ENCODE results near the gene PFKP. TPM values are rescaled to one million over a fixed set of nuclear protein-coding genes. Genes with fewer than 3 reads are reported as not detected.

PFKP gene
- total RNA-seq, 1 donor from 2014 or later: 196 TPM

- Histone ChIP-seq H3K36me3 (ENCODE audit: control insufficient read depth, insufficient read depth, low read length) (peaks cover 33% of the 10 kb centered on the region), H3K4me3 (ENCODE audit: low read depth, low read length) (no peak overlapping the region), H3K27me3 (ENCODE audit: control insufficient read depth, insufficient read depth, low read length) (no peaks in the 10 kb centered on the region)
- FAIRE-seq: no peak
- TF ChIP-seq CTCF (IDR thresholded peaks at IDR 0.05; ENCODE audit: insufficient read depth, low read length, severe bottlenecking): no peak
- DNase-seq (ENCODE audit: low read depth): no peak
These were observed 87.3 kb downstream of the PFKP start for GRCh38 chr10:3154666-3155065.

DNA sequence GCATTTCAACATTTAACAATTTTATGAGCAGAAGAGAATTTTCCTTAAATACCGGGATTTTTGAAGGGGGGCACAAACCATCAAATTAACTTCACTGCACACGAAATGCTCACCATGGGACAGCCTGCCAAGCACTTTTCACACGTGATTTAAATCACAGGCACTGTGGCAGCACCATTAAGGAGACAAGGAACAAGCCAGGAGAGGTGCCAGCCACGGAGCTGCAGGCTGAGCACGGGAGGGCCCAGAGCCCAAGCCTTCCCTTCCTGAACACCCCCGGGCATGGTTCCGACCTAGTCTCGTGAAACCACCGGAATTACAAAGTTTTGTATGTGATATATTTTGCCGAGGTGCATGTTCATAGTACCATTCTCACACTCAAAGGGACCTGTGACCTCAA is 91.8 kb downstream of the PFKP start:
- FAIRE-seq (no peak), DNase-seq (ENCODE audit: low read depth) (no peak)
- H3K36me3 ChIP-seq (ENCODE audit: control insufficient read depth, insufficient read depth, low read length): peaks cover 29% of the 10 kb centered on the region
- no peak overlapping the region for H3K4me3 ChIP-seq (ENCODE audit: low read depth, low read length)
- TF ChIP-seq CTCF (IDR thresholded peaks at IDR 0.05; ENCODE audit: insufficient read depth, low read length, severe bottlenecking): no peak
- no peaks in the 10 kb centered on the region for H3K27me3 ChIP-seq (ENCODE audit: control insufficient read depth, insufficient read depth, low read length)

DNA sequence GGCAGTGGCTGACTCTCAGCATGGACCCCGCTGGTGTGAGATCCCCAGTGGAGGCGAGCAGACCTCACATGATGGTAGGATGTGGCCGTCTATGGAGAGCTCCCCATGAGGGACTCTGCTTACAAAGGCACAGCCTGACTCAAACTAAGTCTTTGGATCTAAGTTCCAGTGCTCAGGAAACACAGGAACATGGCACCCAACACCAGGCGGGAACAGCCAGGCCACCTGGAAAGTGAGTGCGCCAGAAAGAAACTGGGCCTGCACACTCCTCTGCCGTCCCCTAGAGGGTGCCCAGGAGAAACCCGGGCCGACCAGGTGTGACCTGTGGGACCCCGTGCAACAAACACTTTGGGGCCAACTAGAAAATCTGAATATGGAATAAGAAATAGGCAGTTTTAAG is 95.2 kb downstream of the PFKP start:
- FAIRE-seq: no peak
- Histone ChIP-seq H3K36me3 (ENCODE audit: control insufficient read depth, insufficient read depth, low read length) (peaks cover 37% of the 10 kb centered on the region), H3K4me3 (ENCODE audit: low read depth, low read length) (no peak overlapping the region), H3K27me3 (ENCODE audit: control insufficient read depth, insufficient read depth, low read length) (no peaks in the 10 kb centered on the region)
- DNase-seq (ENCODE audit: low read depth): no peak
- TF ChIP-seq CTCF (IDR thresholded peaks at IDR 0.05; ENCODE audit: insufficient read depth, low read length, severe bottlenecking): peak; percentile 20

GRCh38 chr10:3163879-3164278 is 96.5 kb downstream of the PFKP start:
- TF ChIP-seq CTCF (IDR thresholded peaks at IDR 0.05; ENCODE audit: insufficient read depth, low read length, severe bottlenecking): no peak
- peaks cover 36% of the 10 kb centered on the region for H3K36me3 ChIP-seq (ENCODE audit: control insufficient read depth, insufficient read depth, low read length)
- H3K4me3 ChIP-seq (ENCODE audit: low read depth, low read length): no peak overlapping the region
- no peak for DNase-seq (ENCODE audit: low read depth)
- FAIRE-seq: no peak
- no peaks in the 10 kb centered on the region for H3K27me3 ChIP-seq (ENCODE audit: control insufficient read depth, insufficient read depth, low read length)

- TF ChIP-seq CTCF (IDR thresholded peaks at IDR 0.05; ENCODE audit: insufficient read depth, low read length, severe bottlenecking): no peak
- no peak for FAIRE-seq
- Histone ChIP-seq H3K36me3 (ENCODE audit: control insufficient read depth, insufficient read depth, low read length) (peaks cover 39% of the 10 kb centered on the region), H3K4me3 (ENCODE audit: low read depth, low read length) (no peak overlapping the region), H3K27me3 (ENCODE audit: control insufficient read depth, insufficient read depth, low read length) (no peaks in the 10 kb centered on the region)
- DNase-seq (ENCODE audit: low read depth): no peak
These were observed 97.8 kb downstream of the PFKP start for GRCh38 chr10:3165196-3165595.

DNA sequence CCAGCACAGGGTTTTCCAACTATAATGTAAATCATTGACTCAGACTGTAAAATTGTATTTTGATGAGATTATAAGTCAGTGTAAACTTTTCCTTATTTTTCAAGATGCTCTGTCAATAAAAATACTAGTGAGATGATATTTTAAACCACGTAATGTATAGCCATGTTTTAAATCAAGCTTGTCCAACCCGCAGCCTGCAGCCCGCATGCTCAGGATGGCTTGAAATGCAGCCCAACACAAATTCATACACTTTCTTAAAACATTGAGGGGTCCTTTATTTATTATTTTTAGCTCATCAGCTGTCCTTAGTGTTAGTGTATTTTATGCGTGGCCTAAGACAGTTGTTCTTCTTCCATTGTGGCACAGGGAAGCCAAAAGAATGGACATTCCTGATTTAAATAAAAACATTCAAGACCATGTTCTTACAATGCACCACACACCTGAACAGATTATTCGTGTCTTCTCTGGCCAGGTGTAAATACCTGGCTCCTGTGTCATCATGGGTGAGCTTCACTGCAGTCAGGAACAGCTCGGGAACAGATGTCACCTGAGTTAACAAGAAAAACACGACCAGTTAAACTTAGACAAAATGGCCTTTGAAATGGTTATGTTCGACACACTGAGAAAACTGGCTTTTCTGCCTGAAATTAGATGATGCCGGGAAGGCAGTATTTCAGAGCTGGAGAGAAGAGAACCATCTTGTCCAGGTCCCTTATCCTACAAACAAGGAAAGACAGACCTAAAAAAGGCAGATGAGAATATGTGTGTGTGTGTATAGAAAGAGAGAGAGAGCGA is 99.3 kb downstream of the PFKP start:
- Histone ChIP-seq H3K36me3 (ENCODE audit: control insufficient read depth, insufficient read depth, low read length) (peaks cover 39% of the 10 kb centered on the region), H3K4me3 (ENCODE audit: low read depth, low read length) (no peak overlapping the region), H3K27me3 (ENCODE audit: control insufficient read depth, insufficient read depth, low read length) (no peaks in the 10 kb centered on the region)
- no peak for FAIRE-seq
- TF ChIP-seq CTCF (IDR thresholded peaks at IDR 0.05; ENCODE audit: insufficient read depth, low read length, severe bottlenecking): no peak
- no peak for DNase-seq (ENCODE audit: low read depth)
